NCI-H1092 treated with DMSO at 0.1 percent for 48 hours (cell line): ENCODE data around the gene SPDYE2.
"Not testable (repeated sequence)": the region's sequence is repeated elsewhere in the genome, so short reads cannot be mapped to it uniquely, and the experiment has no call there.

ENCODE experiments used
- DNase-seq: peaks from one replicate; lab custom pipeline; 2025; lab: John Stamatoyannopoulos, UW

Gene SPDYE2

DNA sequence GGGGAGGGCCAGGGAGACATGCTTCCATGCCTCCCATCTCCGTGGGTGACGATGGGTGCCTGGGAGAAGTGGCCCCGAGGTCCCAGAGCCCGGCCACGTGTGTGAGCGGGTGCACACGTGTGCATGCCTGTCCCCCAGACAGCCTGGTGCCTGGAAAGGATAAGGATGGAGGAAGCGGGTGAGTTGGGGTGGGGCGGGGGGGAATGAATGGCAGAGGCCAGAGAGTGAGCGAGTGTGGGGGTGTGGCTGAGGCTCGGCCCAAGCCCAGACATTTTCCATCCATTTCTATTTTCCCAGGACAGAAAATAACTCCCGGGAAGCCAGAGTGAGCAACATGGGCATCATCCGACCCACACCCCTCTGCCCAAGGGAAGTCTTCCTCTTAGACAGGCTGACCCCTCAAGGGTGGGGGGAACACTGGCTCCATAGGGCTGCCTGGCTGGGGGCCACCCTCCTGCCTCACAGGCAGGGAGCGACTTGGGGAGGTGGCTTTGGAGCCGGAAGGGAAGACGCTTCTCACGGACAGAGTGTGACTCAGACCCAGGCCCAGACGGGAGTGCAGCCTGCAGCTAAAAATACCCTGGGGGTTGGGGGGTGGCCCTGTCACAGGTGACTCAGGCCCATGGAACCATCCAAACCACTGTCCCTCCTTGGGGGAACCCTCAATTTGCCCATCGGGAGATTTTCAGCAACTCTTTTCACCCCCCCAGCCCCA lies 53.6 kb downstream of the SPDYE2 start:
- not testable (repeated sequence) for DNase-seq

GRCh38 chr7:102606848-102607247 lies 55.8 kb downstream of the SPDYE2 start:
- not testable (repeated sequence) for DNase-seq

GRCh38 chr7:102609734-102610133 lies 58.7 kb downstream of the SPDYE2 start:
- not testable (repeated sequence) for DNase-seq

DNA sequence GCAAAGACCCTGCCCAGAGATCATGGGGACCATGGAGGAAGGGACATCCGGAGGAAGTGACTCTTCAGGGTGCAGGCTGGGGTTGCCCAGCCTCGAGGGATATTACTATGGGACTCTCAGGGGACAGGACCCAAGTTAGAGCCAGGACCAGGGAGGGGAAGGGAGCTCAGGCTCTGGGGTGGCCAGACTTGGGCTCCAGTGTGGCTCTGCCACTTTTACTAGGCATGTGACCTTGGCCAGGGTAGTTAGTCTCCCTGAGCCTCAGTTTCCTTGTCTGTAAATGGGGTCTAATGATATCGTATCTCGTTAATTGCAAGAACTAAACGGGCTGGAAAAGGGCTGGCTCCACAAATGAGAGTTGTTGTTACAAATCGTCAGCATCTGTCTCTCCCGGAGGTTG lies 59.4 kb downstream of the SPDYE2 start:
- DNase-seq, result not testable (repeated sequence)

- not testable (repeated sequence) for DNase-seq
These were observed 60.1 kb downstream of the SPDYE2 start for GRCh38 chr7:102611013-102611674.

- DNase-seq, result not testable (repeated sequence)
These were observed 60.8 kb downstream of the SPDYE2 start for GRCh38 chr7:102611675-102612325.
